ENCODE measurements around the gene DCAF7. TPM values are rescaled to one million over a fixed set of nuclear protein-coding genes. Genes with fewer than 3 reads are reported as not detected.

DCAF7 gene
- total and polyA plus RNA-seq, 2 of the 4 experiments (the other 2 are of a cell fraction): 40.9 to 52.8 TPM

- Histone ChIP-seq H3K9me3 (ENCODE audit: control insufficient read depth, insufficient read depth, low read length) (no peaks in the 10 kb centered on the region), H3K27ac (ENCODE audit: insufficient read depth, low read length) (no peak overlapping the region), H3K79me1 (ENCODE audit: low read depth in 1 of 2, low read length in 2 of 2) (no peaks in the 10 kb centered on the region), H3K27me3 (ENCODE audit: control insufficient read depth, insufficient read depth, low read length) (peaks cover 20% of the 10 kb centered on the region), H4K8ac (ENCODE audit: low read depth in 2 of 2, low read length in 2 of 2) (no peak overlapping the region), H3K4me3 (ENCODE audit: insufficient read depth, low read depth, low read length) (no peak overlapping the region), H3K4ac (ENCODE audit: low read depth, low read length) (no peak overlapping the region), H4K20me1 (ENCODE audit: insufficient read depth, low read length) (peaks cover 5% of the 10 kb centered on the region; the same call in 1 of the 2 replicates), H2BK120ac (ENCODE audit: low read depth, low read length) (no peak overlapping the region), H3K36me3 (ENCODE audit: control insufficient read depth, insufficient read depth, low read length) (no peaks in the 10 kb centered on the region), H2BK15ac (ENCODE audit: low read depth, low read length) (no peak overlapping the region), H2BK20ac (ENCODE audit: low read depth, low read length) (no peak overlapping the region), H3K9ac (ENCODE audit: low read depth, low read length) (no peak overlapping the region), H3K18ac (ENCODE audit: low read depth, low read length) (no peak overlapping the region), H3K23ac (ENCODE audit: low read depth, low read length) (no peak overlapping the region), H3K56ac (ENCODE audit: extremely low read depth, insufficient read depth, low read length) (no peak overlapping the region), H3K14ac (replicated peaks; ENCODE audit: low read depth, low read length) (no peak overlapping the region), H3K4me1 (ENCODE audit: control insufficient read depth, insufficient read depth, low read length) (peaks cover 5% of the 10 kb centered on the region), H2BK5ac (ENCODE audit: low read depth, low read length, poor library complexity, severe bottlenecking) (no peak overlapping the region), H4K91ac (ENCODE audit: insufficient read depth, low read depth, low read length) (no peak overlapping the region), H4K5ac (ENCODE audit: low read depth, low read length) (no peak overlapping the region), H2AFZ (replicated peaks; ENCODE audit: low read length, poor library complexity) (no peak overlapping the region), H3K4me2 (ENCODE audit: low read depth, low read length) (no peak overlapping the region), H3K9me1 (ENCODE audit: insufficient read depth, low read length) (peaks cover 4% of the 10 kb centered on the region; the same call in 1 of the 2 replicates), H2AK5ac (ENCODE audit: low read depth, low read length) (no peak overlapping the region), H2AK9ac (replicated peaks; ENCODE audit: low read depth, low read length, poor library complexity) (no peak overlapping the region)
- in situ Hi-C loops (cut with MboI; ENCODE audit: low sequenced_read_pairs) (no loop called here), intact Hi-C loops (cut with micrococcal nuclease) (no loop called here), dilution Hi-C loops (cut with HindIII; ENCODE audit: low sequenced_read_pairs, unreplicated experiment) (no loop called here)
- CTCF ChIA-PET: no interaction called here
- DNase-seq (no peak), ATAC-seq (ENCODE audit: low read depth) (no peak)
- 57% methylated on average over 1 of the region's 1 CpG; no CpG with 5 or more reads in 1 of the 2 experiments for WGBS, 2 experiments (ENCODE audit: extremely low coverage in 2 of 2, insufficient read length in 1 of 2)
- POLR2A ChIA-PET (ENCODE audit: unreplicated experiment): no interaction called here
- TF ChIP-seq MXI1 (IDR thresholded peaks at IDR 0.05; ENCODE audit: borderline replicate concordance, low read depth, low read length) (no peak), CEBPB (IDR thresholded peaks at IDR 0.05; ENCODE audit: low read depth, low read length) (no peak), POLR2A (IDR thresholded peaks at IDR 0.05; ENCODE audit: low read depth, low read length) (no peak), RFX5 (IDR thresholded peaks at IDR 0.05; ENCODE audit: low read depth, low read length) (no peak), MAZ (IDR thresholded peaks at IDR 0.05; ENCODE audit: borderline replicate concordance, low read depth, low read length) (no peak)
- TF ChIP-seq, protein P1, sequence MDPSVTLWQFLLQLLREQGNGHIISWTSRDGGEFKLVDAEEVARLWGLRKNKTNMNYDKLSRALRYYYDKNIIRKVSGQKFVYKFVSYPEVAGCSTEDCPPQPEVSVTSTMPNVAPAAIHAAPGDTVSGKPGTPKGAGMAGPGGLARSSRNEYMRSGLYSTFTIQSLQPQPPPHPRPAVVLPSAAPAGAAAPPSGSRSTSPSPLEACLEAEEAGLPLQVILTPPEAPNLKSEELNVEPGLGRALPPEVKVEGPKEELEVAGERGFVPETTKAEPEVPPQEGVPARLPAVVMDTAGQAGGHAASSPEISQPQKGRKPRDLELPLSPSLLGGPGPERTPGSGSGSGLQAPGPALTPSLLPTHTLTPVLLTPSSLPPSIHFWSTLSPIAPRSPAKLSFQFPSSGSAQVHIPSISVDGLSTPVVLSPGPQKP (IDR thresholded peaks at IDR 0.05; ENCODE audit: borderline replicate concordance, low read depth, low read length): no peak
- no TSS peak for BruUV-seq (replicated peaks)
Measured at GRCh38 chr17:63519116-63519881, 31.0 kb upstream of the DCAF7 start.

All from IMR-90 (cell line).